Measurements from ENCODE around the gene BTBD18. TPM values are rescaled to one million over a fixed set of nuclear protein-coding genes. Genes with fewer than 3 reads are reported as not detected.

The BTBD18 gene
- total and polyA plus RNA-seq, 2 of the 13 experiments (the other 11 are each of a cell fraction or from before 2014, with no cell fraction given): not detected

DNA sequence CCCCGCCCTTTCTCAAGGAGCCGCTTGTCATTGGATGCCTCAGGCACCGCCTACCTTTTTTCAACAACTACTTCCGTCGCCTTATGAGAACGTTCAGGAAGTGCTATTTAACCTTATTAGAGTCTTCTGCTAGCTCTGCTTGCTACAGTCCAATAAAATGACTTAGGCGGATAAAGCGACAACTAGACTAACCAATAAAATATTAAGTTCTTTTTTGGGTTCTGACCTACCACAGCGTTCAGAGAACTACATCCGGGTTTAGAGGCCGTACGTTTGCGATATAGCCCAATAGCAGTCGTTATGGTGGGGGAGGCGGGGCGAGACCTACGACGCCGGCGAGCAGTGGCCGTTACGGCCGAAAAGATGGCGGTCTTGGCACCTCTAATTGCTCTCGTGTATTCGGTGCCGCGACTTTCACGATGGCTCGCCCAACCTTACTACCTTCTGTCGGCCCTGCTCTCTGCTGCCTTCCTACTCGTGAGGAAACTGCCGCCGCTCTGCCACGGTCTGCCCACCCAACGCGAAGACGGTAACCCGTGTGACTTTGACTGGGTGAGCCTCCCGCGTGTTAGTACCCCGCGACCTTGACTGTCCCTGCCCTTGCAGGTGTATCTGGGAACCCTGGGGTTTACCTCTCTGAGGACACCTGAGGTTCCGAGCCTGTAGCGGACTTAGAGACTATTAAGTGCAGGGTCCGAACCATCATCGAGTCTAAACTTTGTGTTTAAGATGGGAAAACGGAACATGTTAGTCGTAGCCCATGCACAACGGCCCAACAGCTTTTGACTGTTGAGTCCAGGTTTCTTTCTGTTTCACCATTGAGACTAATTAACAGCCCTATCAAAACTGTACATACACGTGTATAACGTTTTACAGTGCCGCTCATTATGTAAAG is 39.1 kb downstream of the BTBD18 start, which contains the start of gene TMX2 (continued):
- TF ChIP-seq, protein P1, sequence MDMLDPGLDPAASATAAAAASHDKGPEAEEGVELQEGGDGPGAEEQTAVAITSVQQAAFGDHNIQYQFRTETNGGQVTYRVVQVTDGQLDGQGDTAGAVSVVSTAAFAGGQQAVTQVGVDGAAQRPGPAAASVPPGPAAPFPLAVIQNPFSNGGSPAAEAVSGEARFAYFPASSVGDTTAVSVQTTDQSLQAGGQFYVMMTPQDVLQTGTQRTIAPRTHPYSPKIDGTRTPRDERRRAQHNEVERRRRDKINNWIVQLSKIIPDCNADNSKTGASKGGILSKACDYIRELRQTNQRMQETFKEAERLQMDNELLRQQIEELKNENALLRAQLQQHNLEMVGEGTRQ (IDR thresholded peaks at IDR 0.05; ENCODE audit: low read depth, low read length): no peak
- TF ChIP-seq, protein P1 (CRISPR knock-in tag; IDR thresholded peaks at IDR 0.05; ENCODE audit: borderline replicate concordance): no peak; the same call in 1 of the 2 replicates
- TF ChIP-seq TGIF2 (CRISPR knock-in tag; IDR thresholded peaks at IDR 0.05) (no peak), GABPA (IDR thresholded peaks at IDR 0.05; ENCODE audit: low read depth, low read length) (peak; percentile 68), GABPA (CRISPR knock-in tag; IDR thresholded peaks at IDR 0.05; ENCODE audit: low read depth) (peak; percentile 97), SRF (IDR thresholded peaks at IDR 0.05; ENCODE audit: low read depth, low read length) (peak; percentile 91), ZSCAN20 (CRISPR knock-in tag; IDR thresholded peaks at IDR 0.05; ENCODE audit: borderline replicate concordance) (no peak), NCOA1 (CRISPR knock-in tag; IDR thresholded peaks at IDR 0.05) (no peak), CHCHD3 (CRISPR knock-in tag; IDR thresholded peaks at IDR 0.05) (no peak), HNRNPUL1 (IDR thresholded peaks at IDR 0.05; ENCODE audit: low read depth, low read length) (no peak), HNF4G (IDR thresholded peaks at IDR 0.05; ENCODE audit: borderline replicate concordance, low read depth, low read length) (no peak), HNF4G (CRISPR knock-in tag; IDR thresholded peaks at IDR 0.05; ENCODE audit: borderline replicate concordance, low read depth) (no peak), RFXAP (CRISPR knock-in tag; IDR thresholded peaks at IDR 0.05; ENCODE audit: borderline replicate concordance) (0 out of 2 replicates have a peak, but pooled peaks have one; percentile 23), PAWR (CRISPR knock-in tag; IDR thresholded peaks at IDR 0.05; ENCODE audit: borderline replicate concordance) (no peak), FLYWCH1 (CRISPR knock-in tag; IDR thresholded peaks at IDR 0.05) (no peak), ARNT (IDR thresholded peaks at IDR 0.05) (no peak), HDAC1 (CRISPR knock-in tag; IDR thresholded peaks at IDR 0.05) (peak; percentile 78), EP300 (IDR thresholded peaks at IDR 0.05; ENCODE audit: low read depth in 2 of 2, low read length in 2 of 2) (no peak), EP300 (CRISPR knock-in tag; IDR thresholded peaks at IDR 0.05; ENCODE audit: borderline replicate concordance) (no peak)
- TF ChIP-seq, protein P2, sequence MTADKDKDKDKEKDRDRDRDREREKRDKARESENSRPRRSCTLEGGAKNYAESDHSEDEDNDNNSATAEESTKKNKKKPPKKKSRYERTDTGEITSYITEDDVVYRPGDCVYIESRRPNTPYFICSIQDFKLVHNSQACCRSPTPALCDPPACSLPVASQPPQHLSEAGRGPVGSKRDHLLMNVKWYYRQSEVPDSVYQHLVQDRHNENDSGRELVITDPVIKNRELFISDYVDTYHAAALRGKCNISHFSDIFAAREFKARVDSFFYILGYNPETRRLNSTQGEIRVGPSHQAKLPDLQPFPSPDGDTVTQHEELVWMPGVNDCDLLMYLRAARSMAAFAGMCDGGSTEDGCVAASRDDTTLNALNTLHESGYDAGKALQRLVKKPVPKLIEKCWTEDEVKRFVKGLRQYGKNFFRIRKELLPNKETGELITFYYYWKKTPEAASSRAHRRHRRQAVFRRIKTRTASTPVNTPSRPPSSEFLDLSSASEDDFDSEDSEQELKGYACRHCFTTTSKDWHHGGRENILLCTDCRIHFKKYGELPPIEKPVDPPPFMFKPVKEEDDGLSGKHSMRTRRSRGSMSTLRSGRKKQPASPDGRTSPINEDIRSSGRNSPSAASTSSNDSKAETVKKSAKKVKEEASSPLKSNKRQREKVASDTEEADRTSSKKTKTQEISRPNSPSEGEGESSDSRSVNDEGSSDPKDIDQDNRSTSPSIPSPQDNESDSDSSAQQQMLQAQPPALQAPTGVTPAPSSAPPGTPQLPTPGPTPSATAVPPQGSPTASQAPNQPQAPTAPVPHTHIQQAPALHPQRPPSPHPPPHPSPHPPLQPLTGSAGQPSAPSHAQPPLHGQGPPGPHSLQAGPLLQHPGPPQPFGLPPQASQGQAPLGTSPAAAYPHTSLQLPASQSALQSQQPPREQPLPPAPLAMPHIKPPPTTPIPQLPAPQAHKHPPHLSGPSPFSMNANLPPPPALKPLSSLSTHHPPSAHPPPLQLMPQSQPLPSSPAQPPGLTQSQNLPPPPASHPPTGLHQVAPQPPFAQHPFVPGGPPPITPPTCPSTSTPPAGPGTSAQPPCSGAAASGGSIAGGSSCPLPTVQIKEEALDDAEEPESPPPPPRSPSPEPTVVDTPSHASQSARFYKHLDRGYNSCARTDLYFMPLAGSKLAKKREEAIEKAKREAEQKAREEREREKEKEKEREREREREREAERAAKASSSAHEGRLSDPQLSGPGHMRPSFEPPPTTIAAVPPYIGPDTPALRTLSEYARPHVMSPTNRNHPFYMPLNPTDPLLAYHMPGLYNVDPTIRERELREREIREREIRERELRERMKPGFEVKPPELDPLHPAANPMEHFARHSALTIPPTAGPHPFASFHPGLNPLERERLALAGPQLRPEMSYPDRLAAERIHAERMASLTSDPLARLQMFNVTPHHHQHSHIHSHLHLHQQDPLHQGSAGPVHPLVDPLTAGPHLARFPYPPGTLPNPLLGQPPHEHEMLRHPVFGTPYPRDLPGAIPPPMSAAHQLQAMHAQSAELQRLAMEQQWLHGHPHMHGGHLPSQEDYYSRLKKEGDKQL (CRISPR knock-in tag; IDR thresholded peaks at IDR 0.05; ENCODE audit: low read depth): no peak
- TF ChIP-seq, protein P3, sequence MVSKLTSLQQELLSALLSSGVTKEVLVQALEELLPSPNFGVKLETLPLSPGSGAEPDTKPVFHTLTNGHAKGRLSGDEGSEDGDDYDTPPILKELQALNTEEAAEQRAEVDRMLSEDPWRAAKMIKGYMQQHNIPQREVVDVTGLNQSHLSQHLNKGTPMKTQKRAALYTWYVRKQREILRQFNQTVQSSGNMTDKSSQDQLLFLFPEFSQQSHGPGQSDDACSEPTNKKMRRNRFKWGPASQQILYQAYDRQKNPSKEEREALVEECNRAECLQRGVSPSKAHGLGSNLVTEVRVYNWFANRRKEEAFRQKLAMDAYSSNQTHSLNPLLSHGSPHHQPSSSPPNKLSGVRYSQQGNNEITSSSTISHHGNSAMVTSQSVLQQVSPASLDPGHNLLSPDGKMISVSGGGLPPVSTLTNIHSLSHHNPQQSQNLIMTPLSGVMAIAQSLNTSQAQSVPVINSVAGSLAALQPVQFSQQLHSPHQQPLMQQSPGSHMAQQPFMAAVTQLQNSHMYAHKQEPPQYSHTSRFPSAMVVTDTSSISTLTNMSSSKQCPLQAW (CRISPR knock-in tag; IDR thresholded peaks at IDR 0.05): peak; percentile 17; the same call in 1 of the 2 replicates

All from HepG2 (cell line).